ENCODE data around the gene LIPA. TPM values are rescaled to one million over a fixed set of nuclear protein-coding genes. Genes with fewer than 3 reads are reported as not detected.
"Not testable (repeated sequence)": the region's sequence is repeated elsewhere in the genome, so short reads cannot be mapped to it uniquely, and the experiment has no call there.

LIPA gene
- total RNA-seq, 1 donor = 37.2 TPM

DNA sequence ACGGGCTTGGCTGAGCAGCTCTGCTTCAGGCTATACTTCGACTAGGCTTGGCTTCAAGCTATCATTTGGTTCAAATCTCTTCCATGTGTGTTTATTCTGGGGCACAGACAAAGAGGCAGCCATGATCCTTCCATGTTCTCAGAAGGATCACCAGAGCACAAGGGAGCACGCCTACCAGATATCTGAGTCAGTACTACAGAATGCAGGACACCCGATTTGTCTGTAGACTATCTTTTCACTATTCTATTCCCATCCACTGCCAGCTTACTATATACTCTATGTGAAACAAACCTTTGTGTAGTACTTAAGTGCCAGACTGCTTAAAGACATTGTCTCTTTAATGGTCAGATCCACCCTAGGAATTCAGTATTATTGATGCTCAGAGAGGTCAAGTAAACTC is 79.6 kb downstream of the LIPA start:
- DNase-seq (ENCODE audit: low read depth in 2 of 3, low spot score in 2 of 3) = no peak

DNA sequence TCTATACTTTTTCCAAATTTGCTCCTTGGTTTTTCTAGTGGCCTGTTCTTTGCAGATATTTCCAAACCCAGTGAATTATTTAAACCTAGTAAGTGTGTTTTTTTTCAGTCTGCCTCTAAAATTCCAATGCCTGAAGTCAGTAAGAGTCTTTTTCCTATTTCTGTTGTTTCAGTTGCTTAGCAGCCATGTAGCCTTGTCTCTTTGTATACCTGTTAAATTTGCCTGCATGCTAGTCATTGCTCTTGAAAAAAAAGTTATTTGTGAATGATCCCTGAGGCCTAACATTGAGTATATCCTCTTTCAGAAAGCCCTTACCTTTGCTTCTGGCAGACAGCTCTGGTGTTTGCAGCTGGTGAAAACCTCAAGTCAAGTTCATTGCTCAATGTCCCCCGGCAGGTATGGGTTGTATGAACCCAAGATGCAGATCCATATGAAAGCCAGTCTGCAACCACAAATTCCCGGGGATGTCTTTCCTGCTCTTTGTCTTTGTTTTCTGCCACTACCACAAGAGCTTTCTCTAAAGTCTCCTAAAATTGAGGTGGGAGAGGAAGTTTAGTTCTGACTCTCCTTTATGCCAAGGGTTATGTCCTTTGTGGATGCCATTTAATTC is 80.2 kb downstream of the LIPA start:
- DNase-seq (ENCODE audit: low read depth in 2 of 3, low spot score in 2 of 3) = no peak

DNA sequence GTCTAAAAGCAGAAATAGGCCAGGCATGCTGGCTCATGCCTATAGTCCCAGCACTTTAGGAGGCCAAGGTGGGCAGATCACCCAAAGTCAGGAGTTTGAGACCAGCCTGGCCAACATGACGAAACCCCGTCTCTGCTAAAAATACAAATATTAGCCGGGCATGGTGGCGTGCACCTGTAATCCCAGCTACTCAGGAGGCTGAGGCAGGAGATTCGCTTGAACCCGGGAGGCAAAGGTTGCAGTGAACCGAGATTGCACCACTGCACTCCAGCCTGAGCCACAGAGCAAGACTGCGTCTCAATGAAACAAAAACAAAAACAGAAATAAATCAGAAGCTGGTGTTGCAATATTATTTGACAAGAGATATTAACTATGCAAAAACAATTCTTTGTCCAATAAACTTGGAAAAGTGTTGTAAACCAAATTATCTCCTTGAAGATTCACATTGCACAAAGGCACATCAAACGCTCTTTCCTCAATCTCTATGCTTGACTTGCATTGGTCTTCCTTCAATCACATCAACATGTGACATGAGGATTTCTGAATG is 83.1 kb downstream of the LIPA start:
- not testable (repeated sequence) for DNase-seq (ENCODE audit: low read depth in 2 of 3, low spot score in 2 of 3)

DNA sequence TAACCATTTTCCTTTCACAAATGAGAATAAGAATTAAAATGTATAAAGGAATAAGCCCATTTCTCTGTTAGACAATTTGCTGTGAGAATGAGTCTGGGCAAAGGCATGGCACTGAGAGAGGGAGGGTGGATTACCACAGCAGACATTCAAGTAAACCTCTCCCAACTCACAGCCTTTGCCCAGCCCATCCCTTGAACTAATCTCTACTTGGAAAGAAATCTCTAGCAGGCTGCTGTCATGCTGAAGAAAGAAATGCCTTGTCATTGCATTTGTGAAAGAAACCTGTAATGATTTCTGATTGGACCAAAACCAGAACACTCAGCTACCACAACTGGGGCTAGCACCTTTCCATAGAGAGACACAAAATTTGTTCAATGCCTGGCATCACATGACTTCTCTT is 83.7 kb downstream of the LIPA start:
- DNase-seq (ENCODE audit: low read depth in 2 of 3, low spot score in 2 of 3) = no peak

DNA sequence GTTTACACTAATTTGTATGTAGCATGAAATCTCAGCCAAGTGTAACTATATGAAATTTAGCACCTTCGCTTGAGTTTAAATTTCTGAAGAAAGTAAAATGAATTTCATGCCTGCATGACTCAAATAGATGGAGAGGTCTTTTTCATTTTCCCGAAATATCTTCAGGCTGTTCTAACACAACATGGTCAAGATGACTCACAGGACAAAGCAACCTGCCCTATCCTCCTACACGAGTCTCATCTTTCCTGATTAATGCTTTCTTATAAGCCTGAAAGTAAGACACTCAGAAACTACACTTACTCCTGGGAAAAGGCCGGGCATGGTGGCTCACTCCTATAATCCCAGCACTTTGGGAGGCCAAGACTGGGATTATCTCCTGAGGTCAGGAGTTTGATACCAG is 85.7 kb downstream of the LIPA start:
- DNase-seq (ENCODE audit: low read depth in 2 of 3, low spot score in 2 of 3) = no peak

DNA sequence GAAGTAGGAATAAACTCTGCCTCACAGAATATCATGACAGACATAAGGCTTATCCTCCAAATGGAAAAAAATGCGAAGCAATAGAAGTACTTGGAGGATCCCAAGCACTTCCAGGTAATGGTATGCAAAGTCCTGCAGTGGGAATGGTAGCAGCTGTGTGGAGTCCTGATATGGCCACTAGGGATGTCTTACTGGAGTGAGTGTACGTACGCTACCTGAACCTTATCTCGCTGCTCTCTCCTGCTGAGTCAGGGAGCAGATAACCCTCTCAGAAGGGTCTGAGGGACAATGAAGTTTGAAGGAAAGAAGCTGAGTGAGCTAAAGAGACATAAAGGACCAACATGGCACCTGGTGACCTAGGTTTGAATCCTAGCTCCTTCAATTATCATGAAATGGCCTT is 86.7 kb downstream of the LIPA start:
- DNase-seq (ENCODE audit: low read depth in 2 of 3, low spot score in 2 of 3) = no peak

DNA sequence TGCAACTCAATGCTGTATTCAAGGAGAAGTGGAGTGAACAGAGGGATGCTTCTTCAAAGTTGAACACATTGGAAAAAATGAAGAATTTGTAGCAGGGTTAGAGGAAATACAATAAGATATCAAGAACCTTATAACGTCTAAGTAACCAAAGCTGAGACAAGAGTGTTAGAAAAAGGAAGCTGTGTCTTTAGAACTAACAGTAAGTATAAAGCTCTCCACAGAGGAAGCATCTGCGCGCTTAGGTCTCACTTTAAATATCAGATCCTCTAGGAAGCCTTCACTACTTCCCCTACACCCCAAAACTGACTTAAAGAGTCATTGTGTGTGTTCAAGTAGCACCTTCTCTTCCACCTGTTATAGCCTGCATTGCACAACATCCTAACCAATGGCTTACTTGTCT is 87.5 kb downstream of the LIPA start:
- DNase-seq (ENCODE audit: low read depth in 2 of 3, low spot score in 2 of 3) = peak in 1 of 3 donors; percentile 75

Other genes starting within 250 kb of the LIPA start
- gene CH25H, start 44.5 kb downstream of the LIPA start, total RNA-seq = not detected
- gene IFIT2, start 50.3 kb upstream of the LIPA start, total RNA-seq = 3.0 TPM
- 11.6 TPM for gene IFIT3, start 76.2 kb upstream of the LIPA start, total RNA-seq
- under 0.01 TPM for gene IFIT1B, start 126.3 kb upstream of the LIPA start, total RNA-seq
- gene IFIT1, start 140.8 kb upstream of the LIPA start, total RNA-seq = 4.6 TPM
- gene IFIT5, start 162.8 kb upstream of the LIPA start, total RNA-seq = 9.2 TPM